Transverse colon (tissue), 3 donors: ENCODE data around the gene FRY.

Experiments used
- CTCF ChIP-seq, 5 experiments: fragments of 200-600 bp in 3 of 5; fragments of 450-650 bp in 2 of 5; sonication (generic) in 3 of 5; IDR thresholded peaks; 1 replicate in 2 of 5; 2 replicates in 3 of 5; pipeline ENCODE4 v1.5.1; 2016 to 2017; ENCODE audit warnings: antibody characterized with exemption in 5 of 5, inconsistent platforms in 3 of 5, mild to moderate bottlenecking in 2 of 5, moderate library complexity in 1 of 5
- POLR2A ChIP-seq: fragments of 450-650 bp; IDR thresholded peaks from one replicate; pipeline ENCODE4 v1.6.1; 2016; ENCODE audit warnings: antibody characterized with exemption, mild to moderate bottlenecking, moderate library complexity

GRCh38 chr13:32045537-32045936 is 14.0 kb downstream of the FRY start:
- TF ChIP-seq CTCF (IDR thresholded peaks at IDR 0.05) (no peak), POLR2A (no peak)
